Panc1 (cell line): Measurements from ENCODE around the gene MAGEA1. TPM values are rescaled to one million over a fixed set of nuclear protein-coding genes. Genes with fewer than 3 reads are reported as not detected.
A peak's percentile ranks its signal among the peaks of the same experiment; 100 is the strongest.

Experiments
- ATAC-seq: fragments of 200-7000 bp; cut with Tn5 transposase; 2 replicates; pipeline ENCODE4 v1.9.1; 2020; ENCODE audit warnings: mild to moderate bottlenecking, moderate library complexity
- BruUV-seq: library from RNA; stranded (reverse); fragments of 400-500 nt; replicated peaks from 2 replicates; lab custom pipeline; 2021; lab: Mats Ljungman, UMichigan
- CTCF ChIA-PET: fragments of 300-600 bp; sonication (Branson Sonifier 250); formaldehyde crosslinking; loops from one replicate; lab custom pipeline; 2022; ENCODE audit warnings: antibody characterized with exemption; lab: Charles Lee
- POLR2A ChIA-PET: fragments of 300-600 bp; sonication (Branson Sonifier 250); formaldehyde crosslinking; loops from one replicate; lab custom pipeline; 2022; ENCODE audit warnings: antibody characterized with exemption; lab: Charles Lee
- DNase-seq: peaks from one replicate; pipeline ENCODE4 v3.0.0-alpha.2; 2010; ENCODE audit warnings: low read depth, low spot score
- H3K27ac ChIP-seq: 2 replicates; pipeline ENCODE4 v1.5.1; 2011; ENCODE audit warnings: mild to moderate bottlenecking, low read length, inconsistent platforms
- H3K27me3 ChIP-seq: fragments of 200-500 bp; sonication (Bioruptor generic); 2 replicates; pipeline ENCODE4 v1.6.0; 2014; ENCODE audit warnings: low read length, inconsistent platforms; ENCODE audit not compliant: control insufficient read depth, insufficient read depth
- H3K36me3 ChIP-seq: fragments of 200-500 bp; sonication (Bioruptor generic); 2 replicates; pipeline ENCODE4 v1.5.1; 2014; ENCODE audit warnings: inconsistent platforms, mild to moderate bottlenecking, low read length, moderate library complexity; ENCODE audit not compliant: control insufficient read depth, insufficient read depth
- H3K4me1 ChIP-seq: 2 replicates; pipeline ENCODE4 v1.5.1; 2011; ENCODE audit warnings: inconsistent platforms, mild to moderate bottlenecking, low read length, moderate library complexity; ENCODE audit not compliant: control insufficient read depth, insufficient read depth
- H3K4me3 ChIP-seq, 2 experiments: 2 replicates each; pipeline ENCODE4 v1.5.1; 2011 to 2012; ENCODE audit warnings: low read depth in 2 of 2, low read length in 2 of 2, mild to moderate bottlenecking in 2 of 2, inconsistent platforms in 1 of 2, moderate library complexity in 1 of 2
- H3K9me3 ChIP-seq: fragments of 200-500 bp; sonication (Bioruptor generic); 2 replicates; pipeline ENCODE4 v1.5.1; 2014; ENCODE audit warnings: low read depth, mild to moderate bottlenecking, inconsistent platforms, low read length, moderate library complexity; ENCODE audit not compliant: control insufficient read depth, insufficient read depth
- CTCF ChIP-seq: fragments of 450-650 bp; IDR thresholded peaks from 2 replicates; pipeline ENCODE4 v1.5.1; 2017; ENCODE audit warnings: mild to moderate bottlenecking
- POLR2AphosphoS5 ChIP-seq: IDR thresholded peaks from 2 replicates; pipeline ENCODE4 v1.6.1; 2012; ENCODE audit warnings: mild to moderate bottlenecking, low read depth, low read length, moderate library complexity
- REST ChIP-seq, 2 experiments: IDR thresholded peaks; 2 replicates each; pipeline ENCODE4 v1.6.1; 2011 to 2012; ENCODE audit warnings: low read depth in 2 of 2, control low read depth in 1 of 2, low read length in 1 of 2, mild to moderate bottlenecking in 1 of 2, moderate library complexity in 1 of 2; ENCODE audit not compliant: insufficient read depth in 1 of 2
- TCF7L2 ChIP-seq: IDR thresholded peaks from 2 replicates; pipeline ENCODE4 v1.6.1; 2011; ENCODE audit warnings: mild to moderate bottlenecking, low read depth, low read length, inconsistent platforms
- in situ Hi-C: cut with HindIII; loops from 2 replicates; pipeline ENCODE4 v1.10.0; 2016; ENCODE audit warnings: low sequenced_read_pairs, low pct_unique_long_range_greater_than_20kb
- intact Hi-C: fragments of 100-400 bp; cut with micrococcal nuclease; formaldehyde crosslinking; loops from one replicate; pipeline ENCODE4 v1.10.0; 2022; ENCODE audit not compliant: unreplicated experiment
- total RNA-seq: library from RNA; stranded (reverse); gene quantifications from one replicate; pipeline ENCODE4 v1.2.1, GENCODE V29; 2021; ENCODE audit not compliant: unreplicated experiment

Gene MAGEA1
- total RNA-seq, 1 experiment from 2014 or later = not detected

- peaks cover 8% of the 10 kb centered on the region for H3K27me3 ChIP-seq
- no peaks in the 10 kb centered on the region for H3K9me3 ChIP-seq
- POLR2A ChIA-PET = no interaction called here
- H3K4me1 ChIP-seq = no peaks in the 10 kb centered on the region
- H3K36me3 ChIP-seq = no peaks in the 10 kb centered on the region
- DNase-seq = peak; percentile 5
- no TSS peak for BruUV-seq
- in situ Hi-C loops (no loop called here), intact Hi-C loops (no loop called here)
- peak; percentile 51 for ATAC-seq
- CTCF ChIA-PET = no interaction called here
- TF ChIP-seq POLR2AphosphoS5 (no peak), REST (IDR thresholded peaks at IDR 0.05; ENCODE audit: insufficient read depth in 1 of 2, low read depth in 2 of 2, low read length in 1 of 2) (peak in 1 of 2 experiments; percentile 47; a peak in 1 of 4 replicates), TCF7L2 (no peak), CTCF (no peak)
- no peak overlapping the region for H3K27ac ChIP-seq
- no peak overlapping the region for H3K4me3 ChIP-seq
Observed at GRCh38 chrX:153226344-153227185, 47.5 kb downstream of the MAGEA1 start.

Other genes starting within 250 kb of the MAGEA1 start
- gene PNMA5, start 185.2 kb upstream of the MAGEA1 start, total RNA-seq = not detected
- gene PNMA3, start 122.8 kb upstream of the MAGEA1 start, total RNA-seq = 0.41 TPM
- gene PNMA6A, start 106.8 kb upstream of the MAGEA1 start, total RNA-seq = 7.4 TPM
- gene PNMA6F, start 142.5 kb downstream of the MAGEA1 start, total RNA-seq = not detected
- 5.0 TPM for gene ZNF275, start 154.9 kb downstream of the MAGEA1 start, total RNA-seq
- not detected for gene PNMA6E, start 222.1 kb downstream of the MAGEA1 start, total RNA-seq
- gene ZFP92, start 232.2 kb downstream of the MAGEA1 start, total RNA-seq = 0.90 TPM